Adipocyte (in vitro differentiated cells): ENCODE measurements around the gene C19orf44.
A peak's percentile ranks its signal among the peaks of the same experiment; 100 is the strongest.
"Not testable (repeated sequence)": the region's sequence is repeated elsewhere in the genome, so short reads cannot be mapped to it uniquely, and the experiment has no call there.

ENCODE experiments used
- DNase-seq: peaks from one replicate; pipeline ENCODE4 v3.0.0-alpha.2; 2015; ENCODE audit warnings: low read depth
- H3K27me3 ChIP-seq: replicated peaks from 2 replicates; pipeline ENCODE4 v1.7.0; 2013; ENCODE audit warnings: mild to moderate bottlenecking, low read length, moderate library complexity; ENCODE audit not compliant: control insufficient read depth, insufficient read depth
- H3K36me3 ChIP-seq: 2 replicates; pipeline ENCODE4 v1.7.0; 2013; ENCODE audit warnings: low read length, mild to moderate bottlenecking, moderate library complexity; ENCODE audit not compliant: control insufficient read depth, insufficient read depth, severe bottlenecking
- H3K4me1 ChIP-seq: 2 replicates; pipeline ENCODE4 v1.7.0; 2013; ENCODE audit warnings: mild to moderate bottlenecking, low read length, moderate library complexity; ENCODE audit not compliant: control insufficient read depth, insufficient read depth
- H3K4me3 ChIP-seq: 2 replicates; pipeline ENCODE4 v1.7.0; 2013; ENCODE audit warnings: mild to moderate bottlenecking, low read length, moderate library complexity
- H3K9ac ChIP-seq: 2 replicates; pipeline ENCODE4 v1.7.0; 2013; ENCODE audit warnings: mild to moderate bottlenecking, low read length, moderate library complexity
- H3K9me3 ChIP-seq: 2 replicates; pipeline ENCODE4 v1.7.0; 2013; ENCODE audit warnings: mild to moderate bottlenecking, low read length, moderate library complexity; ENCODE audit not compliant: control insufficient read depth

C19orf44 gene

DNA sequence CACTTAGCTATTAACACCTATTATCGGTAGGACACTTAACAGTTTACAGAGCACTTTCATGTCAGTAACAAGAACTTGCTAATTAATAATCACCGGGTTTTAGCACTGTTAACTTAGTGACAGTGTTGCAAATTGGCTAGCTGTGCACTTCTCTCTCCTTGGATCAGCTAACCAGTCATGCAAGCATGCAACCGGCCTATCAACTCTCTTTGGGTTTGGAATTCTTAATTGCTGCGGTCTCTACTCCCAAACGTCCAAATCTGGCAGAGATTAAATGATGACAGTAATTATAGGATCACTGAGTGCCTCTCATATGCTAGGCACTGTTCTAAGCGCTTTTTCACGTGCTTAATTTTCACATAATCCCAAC, 25.7 kb upstream of the C19orf44 start:
- Histone ChIP-seq H3K4me1 (peaks cover 30% of the 10 kb centered on the region), H3K36me3 (no peaks in the 10 kb centered on the region), H3K27me3 (no peaks in the 10 kb centered on the region), H3K4me3 (peak overlapping the region; percentile 91), H3K9me3 (no peaks in the 10 kb centered on the region), H3K9ac (peak overlapping the region; percentile 89)
- peak; percentile 15 for DNase-seq

- Histone ChIP-seq H3K36me3 (no peaks in the 10 kb centered on the region), H3K4me3 (peak overlapping the region; percentile 91), H3K9ac (peak overlapping the region; percentile 89), H3K4me1 (peaks cover 27% of the 10 kb centered on the region), H3K9me3 (no peaks in the 10 kb centered on the region), H3K27me3 (no peaks in the 10 kb centered on the region)
- DNase-seq, result peak; percentile 55
Observed at GRCh38 chr19:16470911-16471811, 25.0 kb upstream of the C19orf44 start.

GRCh38 chr19:16472559-16472899, 23.7 kb upstream of the C19orf44 start:
- H3K9me3 ChIP-seq, DNase-seq, H3K27me3 ChIP-seq, H3K36me3 ChIP-seq: not testable (repeated sequence)
- peak overlapping the region; percentile 90 for H3K9ac ChIP-seq
- peaks cover 27% of the 10 kb centered on the region for H3K4me1 ChIP-seq
- H3K4me3 ChIP-seq, result peak overlapping the region; percentile 77

GRCh38 chr19:16472992-16473391, 23.2 kb upstream of the C19orf44 start:
- H3K4me1 ChIP-seq, result peaks cover 27% of the 10 kb centered on the region
- no peak overlapping the region for H3K4me3 ChIP-seq
- no peak for DNase-seq
- no peak overlapping the region for H3K9ac ChIP-seq
- H3K9me3 ChIP-seq, result no peaks in the 10 kb centered on the region
- H3K27me3 ChIP-seq, result no peaks in the 10 kb centered on the region
- no peaks in the 10 kb centered on the region for H3K36me3 ChIP-seq

DNA sequence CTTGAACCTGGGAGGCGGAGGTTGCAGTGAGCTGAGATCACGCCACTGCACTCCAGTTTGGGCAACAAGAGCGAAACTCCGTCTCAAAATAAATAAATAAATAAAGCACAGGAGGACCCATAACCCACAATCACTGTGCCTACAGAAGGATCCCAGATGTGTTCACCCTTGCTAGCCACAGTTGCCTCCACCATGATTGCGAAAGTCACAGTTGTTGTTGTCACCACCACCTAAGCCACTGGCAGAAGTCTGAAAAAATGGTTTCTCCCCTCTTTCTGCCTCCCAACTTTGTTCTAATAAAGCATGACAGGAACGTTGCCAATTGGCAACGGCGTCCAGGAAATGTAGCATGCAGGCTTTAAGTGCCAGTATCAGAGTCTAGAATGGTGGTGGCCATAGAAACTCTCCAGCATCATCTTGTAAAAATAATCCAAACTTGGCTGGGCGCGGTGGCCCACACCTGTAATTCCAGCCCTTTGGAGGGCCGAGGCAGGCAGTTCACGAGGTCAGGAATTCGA, 22.3 kb upstream of the C19orf44 start:
- Histone ChIP-seq H3K4me1 (peaks cover 27% of the 10 kb centered on the region), H3K9me3 (no peaks in the 10 kb centered on the region), H3K4me3 (no peak overlapping the region), H3K9ac (no peak overlapping the region), H3K27me3 (no peaks in the 10 kb centered on the region), H3K36me3 (no peaks in the 10 kb centered on the region)
- no peak for DNase-seq

DNA sequence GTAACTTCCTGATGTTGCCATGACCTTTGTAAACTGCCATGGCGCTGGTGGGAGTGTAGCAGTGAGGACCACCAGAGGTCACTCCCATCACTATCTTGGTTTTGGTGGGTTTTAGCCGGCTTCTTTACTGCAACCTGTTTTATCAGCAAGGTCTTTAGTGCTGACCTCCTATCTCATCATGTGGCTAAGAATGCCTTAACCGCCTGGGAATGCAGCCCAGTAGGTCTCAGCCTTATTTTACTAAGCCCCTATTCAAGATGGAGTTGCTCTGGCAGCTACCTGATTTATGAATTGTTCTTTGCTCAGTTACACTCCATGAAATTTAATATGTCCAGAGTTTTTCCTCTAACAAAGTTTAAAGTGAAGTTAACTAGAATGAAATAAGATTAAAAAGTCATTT, 19.8 kb upstream of the C19orf44 start:
- Histone ChIP-seq H3K9ac (no peak overlapping the region), H3K27me3 (no peaks in the 10 kb centered on the region), H3K9me3 (no peaks in the 10 kb centered on the region), H3K4me1 (peaks cover 12% of the 10 kb centered on the region), H3K4me3 (no peak overlapping the region), H3K36me3 (no peaks in the 10 kb centered on the region)
- DNase-seq, result no peak

DNA sequence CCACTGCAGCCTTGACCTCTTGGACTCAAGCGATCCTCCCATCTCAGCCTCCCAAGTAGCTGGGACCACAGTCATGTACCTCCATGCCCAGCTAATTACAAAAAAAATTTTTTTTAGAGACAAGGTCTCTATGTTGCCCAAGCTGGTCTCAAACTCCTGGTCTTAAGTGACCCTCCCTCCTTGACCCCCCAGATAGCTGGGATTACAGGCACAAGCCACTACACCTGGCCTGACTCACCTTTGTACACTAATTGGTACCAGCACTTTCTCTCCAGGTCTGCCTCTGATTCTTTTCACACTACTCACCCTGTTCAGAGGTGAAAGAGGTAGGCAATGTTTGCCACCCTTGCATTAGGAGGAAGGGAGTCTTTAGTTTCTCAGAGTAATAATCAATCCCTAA, 18.9 kb upstream of the C19orf44 start:
- DNase-seq, result no peak

DNA sequence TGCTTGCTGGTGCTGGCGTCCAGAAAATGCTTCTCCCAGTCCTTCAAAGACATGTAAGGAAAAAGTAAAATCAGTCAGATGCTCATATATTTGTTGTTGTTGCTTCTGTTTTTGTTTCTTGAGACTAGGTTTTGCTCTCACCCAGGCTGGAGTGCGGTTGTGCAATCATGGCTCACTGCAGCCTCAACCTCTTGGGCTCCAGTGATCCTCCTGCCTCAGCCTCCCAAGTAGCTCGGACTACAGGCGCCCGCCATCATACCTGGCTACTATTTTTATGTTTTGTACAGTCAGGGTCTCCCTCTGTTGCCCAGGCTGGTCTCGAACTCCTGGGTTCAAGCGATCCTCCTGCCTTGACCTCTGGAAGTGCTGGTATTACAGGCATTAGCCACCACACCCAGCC, 13.4 kb upstream of the C19orf44 start:
- H3K9me3 ChIP-seq, result no peaks in the 10 kb centered on the region
- no peak for DNase-seq
- no peaks in the 10 kb centered on the region for H3K36me3 ChIP-seq
- H3K4me3 ChIP-seq, result no peak overlapping the region
- no peak overlapping the region for H3K9ac ChIP-seq
- H3K4me1 ChIP-seq, result no peaks in the 10 kb centered on the region
- H3K27me3 ChIP-seq, result no peaks in the 10 kb centered on the region

More for the DNA sequence above, 18.9 kb upstream of the C19orf44 start:
- no peak overlapping the region for H3K4me3 ChIP-seq
- H3K36me3 ChIP-seq, result no peaks in the 10 kb centered on the region
- no peak overlapping the region for H3K9ac ChIP-seq
- H3K4me1 ChIP-seq, result peaks cover 9% of the 10 kb centered on the region
- no peaks in the 10 kb centered on the region for H3K27me3 ChIP-seq
- no peaks in the 10 kb centered on the region for H3K9me3 ChIP-seq

GRCh38 chr19:16486476-16486875, 9.7 kb upstream of the C19orf44 start:
- not testable (repeated sequence) for DNase-seq, H3K4me1 ChIP-seq, H3K9me3 ChIP-seq, H3K4me3 ChIP-seq, H3K36me3 ChIP-seq, H3K27me3 ChIP-seq, H3K9ac ChIP-seq

DNA sequence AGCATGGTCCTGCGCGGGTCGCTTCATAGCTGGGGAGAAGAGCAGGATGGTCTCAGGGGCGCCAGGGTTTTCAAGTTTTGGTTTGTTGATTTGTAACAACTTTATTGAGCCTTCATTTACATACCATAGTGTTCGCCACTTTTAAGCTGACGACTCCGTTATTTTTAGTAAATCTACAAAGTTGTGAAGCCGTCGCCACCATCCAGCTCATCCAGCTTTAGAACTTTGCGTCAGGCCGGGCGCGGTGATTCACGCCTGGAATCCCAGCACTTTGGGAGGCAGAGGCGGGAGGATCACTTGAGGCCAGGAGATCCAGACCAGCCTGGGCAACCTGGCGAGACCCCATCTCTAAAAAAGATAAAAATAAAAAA, 404 bp downstream of the C19orf44 start:
- peak overlapping the region; percentile 96 for H3K4me3 ChIP-seq
- H3K4me1 ChIP-seq, result peaks cover 13% of the 10 kb centered on the region
- no peaks in the 10 kb centered on the region for H3K27me3 ChIP-seq
- H3K9me3 ChIP-seq, result no peaks in the 10 kb centered on the region
- peak; percentile 40 for DNase-seq
- H3K36me3 ChIP-seq, result peaks cover 4% of the 10 kb centered on the region
- peak overlapping the region; percentile 91 for H3K9ac ChIP-seq

DNA sequence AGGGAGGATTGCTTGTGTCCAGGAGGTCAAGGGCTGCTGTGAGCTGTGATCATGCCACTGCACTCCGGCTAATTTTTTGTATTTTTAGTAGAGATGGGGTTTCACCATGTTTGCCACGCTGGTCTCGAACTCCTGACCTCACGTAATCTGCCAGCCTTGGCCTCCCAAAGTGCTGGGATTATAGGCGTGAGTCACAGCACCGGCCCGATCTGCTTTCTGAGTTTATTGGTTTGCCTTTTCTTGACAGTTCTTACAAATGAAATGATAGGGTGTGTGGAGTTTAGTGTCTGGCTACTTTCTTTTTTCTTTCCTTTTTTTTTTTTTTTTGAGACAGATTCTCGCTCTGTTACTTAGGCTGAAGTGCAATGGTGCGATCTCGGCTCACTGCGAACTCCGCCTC, 848 bp downstream of the C19orf44 start:
- no peaks in the 10 kb centered on the region for H3K27me3 ChIP-seq
- peaks cover 4% of the 10 kb centered on the region for H3K36me3 ChIP-seq
- H3K9me3 ChIP-seq, result no peaks in the 10 kb centered on the region
- H3K9ac ChIP-seq, result peak overlapping the region; percentile 91
- peak overlapping the region; percentile 96 for H3K4me3 ChIP-seq
- H3K4me1 ChIP-seq, result peaks cover 13% of the 10 kb centered on the region
- DNase-seq, result no peak
